Neural cell (in vitro differentiated cells): ENCODE measurements around the gene OR6K3. TPM values are rescaled to one million over a fixed set of nuclear protein-coding genes. Genes with fewer than 3 reads are reported as not detected.
"Not testable (repeated sequence)": the region's sequence is repeated elsewhere in the genome, so short reads cannot be mapped to it uniquely, and the experiment has no call there.

Experiments used
- H2AFZ ChIP-seq: fragments of 200-600, 300-800 bp; sonication (generic), shearing (Covaris generic); 2 replicates; pipeline ENCODE4 v1.6.0; 2014; ENCODE audit warnings: low read depth, mild to moderate bottlenecking, antibody characterized with exemption, low read length, moderate library complexity
- H3F3A ChIP-seq: fragments of 200-600 bp; shearing (Covaris generic); 2 replicates; pipeline ENCODE4 v1.6.1; 2016; ENCODE audit warnings: mild to moderate bottlenecking, moderate library complexity, mixed read lengths, antibody characterized with exemption, low read length; ENCODE audit not compliant: insufficient read depth, poor library complexity, severe bottlenecking
- H3K27ac ChIP-seq: fragments of 200-600, 300-800 bp; sonication (generic), shearing (Covaris generic); 2 replicates; pipeline ENCODE4 v1.5.1; 2014; ENCODE audit warnings: mild to moderate bottlenecking, low read length, moderate library complexity
- H3K27me3 ChIP-seq: fragments of 300-800, 200-600 bp; sonication (generic), shearing (Covaris generic); 2 replicates; pipeline ENCODE4 v1.6.0; 2014; ENCODE audit warnings: mild to moderate bottlenecking, low read depth, low read length, moderate library complexity; ENCODE audit not compliant: insufficient read depth
- H3K36me3 ChIP-seq: fragments of 300-800, 200-600 bp; sonication (generic), shearing (Covaris generic); 2 replicates; pipeline ENCODE4 v1.5.1; 2014; ENCODE audit warnings: mild to moderate bottlenecking, antibody characterized with exemption, low read length, moderate library complexity; ENCODE audit not compliant: insufficient read depth
- H3K4me2 ChIP-seq: fragments of 300-800, 200-600 bp; sonication (generic), shearing (Covaris generic); 2 replicates; pipeline ENCODE4 v1.6.0; 2014; ENCODE audit warnings: mild to moderate bottlenecking, low read length
- H3K4me3 ChIP-seq: fragments of 300-800, 200-600 bp; sonication (generic), shearing (Covaris generic); 2 replicates; pipeline ENCODE4 v1.5.1; 2014; ENCODE audit warnings: mild to moderate bottlenecking, low read length, moderate library complexity
- H3K79me2 ChIP-seq: fragments of 200-600 bp; shearing (Covaris generic); replicated peaks from 2 replicates; pipeline ENCODE4 v1.6.0; 2014; ENCODE audit warnings: mild to moderate bottlenecking, low read length, moderate library complexity; ENCODE audit not compliant: insufficient read depth
- H3K9ac ChIP-seq: fragments of 300-800, 200-600 bp; sonication (generic), shearing (Covaris generic); 2 replicates; pipeline ENCODE4 v1.6.1; 2016; ENCODE audit warnings: mild to moderate bottlenecking, low read length, mixed read lengths
- H3K9me2 ChIP-seq: fragments of 200-600 bp; shearing (Covaris generic); 2 replicates; pipeline ENCODE4 v1.6.1; 2016; ENCODE audit warnings: mild to moderate bottlenecking, low read length, mixed read lengths; ENCODE audit not compliant: insufficient read depth
- H3K9me3 ChIP-seq: fragments of 200-600, 300-800 bp; sonication (generic), shearing (Covaris generic); 2 replicates; pipeline ENCODE4 v1.6.1; 2016; ENCODE audit warnings: mild to moderate bottlenecking, mixed run types, low read length, moderate library complexity, mixed read lengths
- H4K20me1 ChIP-seq: fragments of 200-600 bp; shearing (Covaris generic); 2 replicates; pipeline ENCODE4 v1.6.1; 2016; ENCODE audit warnings: mild to moderate bottlenecking, mixed run types; ENCODE audit not compliant: insufficient read depth
- CTCF ChIP-seq: fragments of 450-650 bp; IDR thresholded peaks from 2 replicates; pipeline ENCODE4 v1.5.1; 2014; ENCODE audit warnings: antibody characterized with exemption, mild to moderate bottlenecking, moderate library complexity; ENCODE audit not compliant: poor library complexity, severe bottlenecking
- EP300 ChIP-seq: fragments of 450-650 bp; conservative IDR thresholded peaks from 2 replicates; pipeline ENCODE4 v1.6.1; 2014; ENCODE audit warnings: antibody characterized with exemption, mild to moderate bottlenecking, moderate library complexity; ENCODE audit not compliant: poor library complexity, severe bottlenecking
- EZH2 ChIP-seq: fragments of 200-600, 300-800 bp; shearing (Covaris generic), sonication (generic); IDR thresholded peaks from 2 replicates; pipeline ENCODE4 v1.6.1; 2014; ENCODE audit warnings: antibody characterized with exemption, low read length, borderline replicate concordance, mild to moderate bottlenecking; ENCODE audit not compliant: insufficient read depth, poor library complexity, severe bottlenecking
- MXI1 ChIP-seq: fragments of 450-650 bp; conservative IDR thresholded peaks from 2 replicates; pipeline ENCODE4 v1.6.1; 2014; ENCODE audit warnings: antibody characterized with exemption, mild to moderate bottlenecking; ENCODE audit not compliant: poor library complexity, severe bottlenecking
- POLR2AphosphoS5 ChIP-seq: IDR thresholded peaks from 2 replicates; pipeline ENCODE4 v1.6.1; 2012
- RAD21 ChIP-seq: fragments of 450-650 bp; conservative IDR thresholded peaks from 2 replicates; pipeline ENCODE4 v1.6.1; 2014; ENCODE audit warnings: antibody characterized with exemption, mild to moderate bottlenecking, moderate library complexity
- SMC3 ChIP-seq: fragments of 450-650 bp; conservative IDR thresholded peaks from 2 replicates; pipeline ENCODE4 v1.6.1; 2014; ENCODE audit warnings: antibody characterized with exemption, mild to moderate bottlenecking, moderate library complexity; ENCODE audit not compliant: poor library complexity
- TAF1 ChIP-seq: IDR thresholded peaks from 2 replicates; pipeline ENCODE4 v1.6.1; 2012; ENCODE audit warnings: low read depth
- polyA plus RNA-seq: library from polyadenylated mRNA; depleted of rRNA; stranded (reverse); fragments of >200 nt; gene quantifications from 2 replicates; pipeline ENCODE4 v1.2.3, GENCODE V29; 2014
- TF ChIP-seq, protein P1 (sequence below): IDR thresholded peaks from 2 replicates; pipeline ENCODE4 v1.6.1; 2012; ENCODE audit warnings: borderline replicate concordance

OR6K3 gene
- polyA plus RNA-seq, 1 donor from 2014 or later: not detected

GRCh38 chr1:158691907-158692306 is 28.6 kb downstream of the OR6K3 start:
- Histone ChIP-seq H3K27me3 (no peaks in the 10 kb centered on the region), H3K79me2 (no peaks in the 10 kb centered on the region), H3K36me3 (no peaks in the 10 kb centered on the region), H4K20me1 (no peaks in the 10 kb centered on the region), H2AFZ (no peak overlapping the region), H3K4me3 (no peak overlapping the region), H3K27ac (no peak overlapping the region), H3F3A (no peaks in the 10 kb centered on the region), H3K9me2 (no peaks in the 10 kb centered on the region), H3K4me2 (no peak overlapping the region), H3K9ac (no peak overlapping the region), H3K9me3 (no peaks in the 10 kb centered on the region)
- TF ChIP-seq EZH2 (no peak), POLR2AphosphoS5 (no peak), RAD21 (no peak), TAF1 (no peak), EP300 (no peak), SMC3 (no peak), CTCF (no peak), MXI1 (no peak)
- TF ChIP-seq, protein P1, sequence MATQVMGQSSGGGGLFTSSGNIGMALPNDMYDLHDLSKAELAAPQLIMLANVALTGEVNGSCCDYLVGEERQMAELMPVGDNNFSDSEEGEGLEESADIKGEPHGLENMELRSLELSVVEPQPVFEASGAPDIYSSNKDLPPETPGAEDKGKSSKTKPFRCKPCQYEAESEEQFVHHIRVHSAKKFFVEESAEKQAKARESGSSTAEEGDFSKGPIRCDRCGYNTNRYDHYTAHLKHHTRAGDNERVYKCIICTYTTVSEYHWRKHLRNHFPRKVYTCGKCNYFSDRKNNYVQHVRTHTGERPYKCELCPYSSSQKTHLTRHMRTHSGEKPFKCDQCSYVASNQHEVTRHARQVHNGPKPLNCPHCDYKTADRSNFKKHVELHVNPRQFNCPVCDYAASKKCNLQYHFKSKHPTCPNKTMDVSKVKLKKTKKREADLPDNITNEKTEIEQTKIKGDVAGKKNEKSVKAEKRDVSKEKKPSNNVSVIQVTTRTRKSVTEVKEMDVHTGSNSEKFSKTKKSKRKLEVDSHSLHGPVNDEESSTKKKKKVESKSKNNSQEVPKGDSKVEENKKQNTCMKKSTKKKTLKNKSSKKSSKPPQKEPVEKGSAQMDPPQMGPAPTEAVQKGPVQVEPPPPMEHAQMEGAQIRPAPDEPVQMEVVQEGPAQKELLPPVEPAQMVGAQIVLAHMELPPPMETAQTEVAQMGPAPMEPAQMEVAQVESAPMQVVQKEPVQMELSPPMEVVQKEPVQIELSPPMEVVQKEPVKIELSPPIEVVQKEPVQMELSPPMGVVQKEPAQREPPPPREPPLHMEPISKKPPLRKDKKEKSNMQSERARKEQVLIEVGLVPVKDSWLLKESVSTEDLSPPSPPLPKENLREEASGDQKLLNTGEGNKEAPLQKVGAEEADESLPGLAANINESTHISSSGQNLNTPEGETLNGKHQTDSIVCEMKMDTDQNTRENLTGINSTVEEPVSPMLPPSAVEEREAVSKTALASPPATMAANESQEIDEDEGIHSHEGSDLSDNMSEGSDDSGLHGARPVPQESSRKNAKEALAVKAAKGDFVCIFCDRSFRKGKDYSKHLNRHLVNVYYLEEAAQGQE: no peak

DNA sequence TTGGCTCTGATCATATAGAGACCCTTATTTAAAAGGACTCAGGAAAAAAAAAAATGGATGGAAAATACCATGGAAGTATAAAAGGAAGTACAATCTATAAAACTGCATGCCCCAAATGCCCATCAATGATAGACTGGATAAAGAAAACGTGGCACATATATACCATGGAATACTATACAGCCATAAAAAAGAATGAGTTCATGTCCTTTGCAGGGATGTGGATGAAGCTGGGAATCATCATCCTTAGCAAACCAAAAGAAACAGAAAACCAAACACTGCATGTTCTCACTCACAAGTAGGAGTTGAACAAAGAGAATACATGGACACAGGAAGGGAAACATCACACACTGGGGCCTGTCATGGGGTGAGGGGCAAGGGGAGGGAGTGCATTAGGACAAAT is 29.4 kb downstream of the OR6K3 start:
- not testable (repeated sequence) for H3K27ac ChIP-seq, H4K20me1 ChIP-seq, H3K4me3 ChIP-seq, H3K9me3 ChIP-seq, H3K9me2 ChIP-seq, H3K79me2 ChIP-seq, H2AFZ ChIP-seq, H3F3A ChIP-seq, H3K9ac ChIP-seq, H3K27me3 ChIP-seq, H3K36me3 ChIP-seq, H3K4me2 ChIP-seq

DNA sequence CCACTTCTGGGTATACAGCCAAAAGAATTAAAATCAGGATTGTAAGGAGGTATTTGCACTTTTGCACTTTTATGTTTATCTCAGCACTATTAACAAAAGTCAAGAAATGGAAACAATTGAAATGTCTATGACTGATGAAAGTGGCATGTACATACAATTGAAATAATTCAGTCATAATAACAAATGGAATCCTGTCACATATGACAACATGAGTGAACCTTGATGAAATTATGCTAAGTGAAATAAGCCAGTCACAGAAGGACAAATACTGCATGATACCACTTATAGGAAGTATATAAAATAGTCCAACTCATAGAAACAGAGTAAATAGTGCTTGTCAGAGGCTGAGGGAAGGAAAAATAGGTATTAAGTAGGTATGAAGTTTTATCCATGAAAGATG is 30.6 kb downstream of the OR6K3 start:
- no peaks in the 10 kb centered on the region for H3K9me3 ChIP-seq
- H3K79me2 ChIP-seq: no peaks in the 10 kb centered on the region
- TF ChIP-seq MXI1 (no peak), POLR2AphosphoS5 (peak; percentile 66), EP300 (peak; percentile 87), EZH2 (no peak), CTCF (no peak), TAF1 (no peak)
- TF ChIP-seq, protein P1: no peak
- H3K9ac ChIP-seq: no peak overlapping the region
- H3F3A ChIP-seq: no peaks in the 10 kb centered on the region
- no peaks in the 10 kb centered on the region for H3K9me2 ChIP-seq
- no peak overlapping the region for H3K4me2 ChIP-seq
- no peak overlapping the region for H3K4me3 ChIP-seq
- no peaks in the 10 kb centered on the region for H4K20me1 ChIP-seq
- no peaks in the 10 kb centered on the region for H3K27me3 ChIP-seq
- H3K36me3 ChIP-seq: no peaks in the 10 kb centered on the region
- no peak overlapping the region for H3K27ac ChIP-seq
- H2AFZ ChIP-seq: no peak overlapping the region
